ENCODE results near the gene CAPN10.
"Not testable (repeated sequence)": the region's sequence is repeated elsewhere in the genome, so short reads cannot be mapped to it uniquely, and the experiment has no call there.

The CAPN10 gene

GRCh38 chr2:240586198-240586918 is at the start of gene CAPN10:
CAPN10 (plus strand) TSS chr2:240586734; CDS start chr2:240586912, 178 bp downstream.
- DNase-seq, result peak; percentile 98 to 99
- H3K27ac ChIP-seq, result peak within 1 kb of the TSS; percentile 83 to 93
- H3K36me3 ChIP-seq, result peaks cover 0 to 21% (median 14%) of the 10 kb centered on the region in 3 donors
- TF ChIP-seq CTCF (IDR thresholded peaks at IDR 0.05), result no peak
- peaks cover 6 to 38% (median 33%) of the 10 kb centered on the region in 4 donors for H3K4me1 ChIP-seq
- no peaks in the 10 kb centered on the region for H3K9me3 ChIP-seq
- no peaks in the 10 kb centered on the region for H3K27me3 ChIP-seq
- intact Hi-C loops (cut with DNase I; ENCODE audit: low total_unique reads), result loop anchor here (5.0 kb wide), 1 partner anchor 559 kb away; the partner anchor contains the start of gene NDUFA10
- H3K4me3 ChIP-seq, result peak within 1 kb of the TSS; percentile 82 to 87

- Histone ChIP-seq H3K4me3 (no peak overlapping the region), H3K36me3 (peaks cover 6 to 43% (median 38%) of the 10 kb centered on the region in 3 donors), H3K27me3 (no peaks in the 10 kb centered on the region), H3K9me3 (no peaks in the 10 kb centered on the region), H3K27ac (no peak overlapping the region), H3K4me1 (no peaks in the 10 kb centered on the region)
- DNase-seq, result no peak
- intact Hi-C loops (cut with DNase I; ENCODE audit: low total_unique reads), result no loop called here
- TF ChIP-seq CTCF (IDR thresholded peaks at IDR 0.05), result no peak
Measured at GRCh38 chr2:240538031-240538780, 48.3 kb upstream of the CAPN10 start.

GRCh38 chr2:240539101-240539500 is 47.4 kb upstream of the CAPN10 start:
- H3K27me3 ChIP-seq; intact Hi-C loops (cut with DNase I; ENCODE audit: low total_unique reads); H3K4me1 ChIP-seq; H3K27ac ChIP-seq; H3K9me3 ChIP-seq; DNase-seq; H3K4me3 ChIP-seq: not testable (repeated sequence)
- H3K36me3 ChIP-seq, result peaks cover 6 to 41% (median 38%) of the 10 kb centered on the region in 3 donors

GRCh38 chr2:240539906-240540305 is 46.6 kb upstream of the CAPN10 start:
- peaks cover 6 to 38% (median 33%) of the 10 kb centered on the region in 3 donors for H3K36me3 ChIP-seq
- no peaks in the 10 kb centered on the region for H3K9me3 ChIP-seq
- intact Hi-C loops (cut with DNase I; ENCODE audit: low total_unique reads), result no loop called here
- no peak overlapping the region for H3K4me3 ChIP-seq
- no peak for TF ChIP-seq CTCF (IDR thresholded peaks at IDR 0.05)
- H3K27me3 ChIP-seq, result no peaks in the 10 kb centered on the region
- no peak for DNase-seq
- no peak overlapping the region for H3K27ac ChIP-seq
- no peaks in the 10 kb centered on the region for H3K4me1 ChIP-seq

GRCh38 chr2:240551288-240551687 is 35.2 kb upstream of the CAPN10 start:
- H3K27me3 ChIP-seq, result no peaks in the 10 kb centered on the region
- H3K4me1 ChIP-seq, result no peaks in the 10 kb centered on the region
- H3K36me3 ChIP-seq, result peaks cover 7 to 23% (median 10%) of the 10 kb centered on the region in 3 donors
- intact Hi-C loops (cut with DNase I; ENCODE audit: low total_unique reads), result loop anchor here (10.0 kb wide), 1 partner anchor 96 kb away; no protein-coding TSS in a partner anchor
- H3K4me3 ChIP-seq, result no peak overlapping the region
- no peak for DNase-seq
- no peak overlapping the region for H3K27ac ChIP-seq
- no peak for TF ChIP-seq CTCF (IDR thresholded peaks at IDR 0.05)
- H3K9me3 ChIP-seq, result no peaks in the 10 kb centered on the region

- Histone ChIP-seq H3K27me3 (no peaks in the 10 kb centered on the region), H3K9me3 (no peaks in the 10 kb centered on the region), H3K36me3 (peaks cover 7 to 23% (median 10%) of the 10 kb centered on the region in 3 donors), H3K4me1 (peaks cover 0 to 3% (median under 1%) of the 10 kb centered on the region in 4 donors), H3K4me3 (no peak overlapping the region), H3K27ac (no peak overlapping the region)
- intact Hi-C loops (cut with DNase I; ENCODE audit: low total_unique reads), result loop anchor here (10.0 kb wide), 1 partner anchor 97 kb away; no protein-coding TSS in a partner anchor
- DNase-seq, result no peak
- no peak for TF ChIP-seq CTCF (IDR thresholded peaks at IDR 0.05)
Measured at GRCh38 chr2:240551811-240552210, 34.7 kb upstream of the CAPN10 start.

Measured in tibial artery (tissue), 4 donors.